ENCODE results near the gene HSPA5.
"Not testable (repeated sequence)": the region's sequence is repeated elsewhere in the genome, so short reads cannot be mapped to it uniquely, and the experiment has no call there.

HSPA5 gene

DNA sequence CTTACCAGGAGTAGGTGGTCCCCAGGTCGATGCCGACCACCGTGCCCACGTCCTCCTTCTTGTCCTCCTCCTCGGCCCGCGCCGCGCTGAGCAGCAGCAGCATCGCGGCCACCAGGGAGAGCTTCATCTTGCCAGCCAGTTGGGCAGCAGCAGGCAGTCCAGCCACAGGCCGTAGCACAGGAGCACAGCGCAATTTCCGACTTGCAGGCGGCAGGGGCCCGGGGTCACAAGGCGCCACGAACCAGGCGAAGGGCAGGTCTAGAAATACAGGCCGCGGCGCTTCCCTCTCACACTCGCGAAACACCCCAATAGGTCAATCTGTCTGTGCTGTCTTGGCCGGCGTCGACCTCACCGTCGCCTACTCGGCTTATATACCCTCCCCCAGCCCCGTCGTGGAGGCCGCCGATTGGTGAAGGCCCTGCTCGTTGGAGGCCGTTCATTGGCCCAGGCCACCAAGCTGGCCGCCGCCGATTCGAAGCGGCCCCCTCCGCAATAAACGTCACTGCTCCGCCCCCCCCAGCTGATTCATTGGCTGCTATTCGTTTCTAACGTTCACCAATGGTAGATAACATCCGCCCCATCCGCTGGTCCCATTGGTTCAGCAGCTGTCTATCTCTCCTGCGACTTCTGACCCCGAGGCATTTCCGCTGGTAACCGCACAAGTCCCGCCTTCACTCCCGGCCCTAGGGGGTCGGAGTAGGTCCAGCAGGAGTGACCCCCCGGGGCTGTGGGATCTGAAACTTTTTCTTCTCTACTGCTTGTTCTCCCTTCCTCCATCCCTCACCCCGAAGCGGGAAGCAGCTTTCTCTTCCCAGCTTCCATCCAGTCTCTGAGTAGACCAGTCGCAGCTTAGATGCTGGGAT is at the start of gene HSPA5:
TSS of gene HSPA5 (minus strand) at position 344 of the 863 bp plus-strand sequence. CDS start at position 127, 217 bp downstream.
- DNase-seq (ENCODE audit: low read depth) = peak; percentile 99

DNA sequence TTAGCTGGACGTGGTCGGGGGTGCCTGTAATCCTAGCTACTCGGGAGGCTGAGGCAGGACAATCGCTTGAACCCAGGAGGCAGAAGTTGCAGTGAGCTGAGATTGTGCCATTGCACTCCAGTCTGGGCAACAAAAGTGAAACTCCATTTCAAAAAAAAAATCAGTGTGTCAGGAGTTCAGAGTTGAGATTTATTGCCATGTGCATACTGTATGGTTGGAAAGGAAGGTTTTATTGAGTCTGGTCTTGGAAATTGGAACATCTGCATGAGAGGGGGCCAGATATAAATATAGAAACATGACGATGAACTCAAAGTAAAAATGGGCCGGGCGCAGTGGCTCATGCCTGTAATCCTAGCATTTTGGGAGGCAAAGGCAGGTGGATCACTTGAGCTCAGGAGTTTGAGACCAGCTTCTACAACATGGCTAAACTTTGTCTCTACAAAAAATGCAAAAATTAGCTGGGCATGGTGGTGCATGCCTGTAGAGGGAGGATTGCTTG is 45.8 kb upstream of the HSPA5 start:
- DNase-seq (ENCODE audit: low read depth) = not testable (repeated sequence)

DNA sequence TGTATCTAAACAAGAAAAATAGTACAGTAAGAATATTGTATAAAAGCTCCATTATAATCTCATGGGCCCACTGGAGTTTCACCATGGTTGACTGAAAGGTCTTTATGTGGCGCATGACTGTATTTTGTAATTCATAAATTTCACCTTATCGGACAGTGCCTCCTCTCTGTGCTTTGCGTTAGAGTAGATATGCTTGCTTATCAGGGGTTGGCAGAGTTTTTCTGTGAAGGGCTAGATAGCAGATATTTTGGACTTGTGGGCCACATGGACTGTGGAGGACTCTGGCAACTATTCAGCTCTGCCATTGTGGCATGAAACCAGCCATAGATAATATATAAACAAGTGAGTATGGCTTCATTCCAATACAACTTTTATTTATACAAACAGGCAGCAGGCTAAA is 43.7 kb upstream of the HSPA5 start:
- no peak for DNase-seq (ENCODE audit: low read depth)

DNA sequence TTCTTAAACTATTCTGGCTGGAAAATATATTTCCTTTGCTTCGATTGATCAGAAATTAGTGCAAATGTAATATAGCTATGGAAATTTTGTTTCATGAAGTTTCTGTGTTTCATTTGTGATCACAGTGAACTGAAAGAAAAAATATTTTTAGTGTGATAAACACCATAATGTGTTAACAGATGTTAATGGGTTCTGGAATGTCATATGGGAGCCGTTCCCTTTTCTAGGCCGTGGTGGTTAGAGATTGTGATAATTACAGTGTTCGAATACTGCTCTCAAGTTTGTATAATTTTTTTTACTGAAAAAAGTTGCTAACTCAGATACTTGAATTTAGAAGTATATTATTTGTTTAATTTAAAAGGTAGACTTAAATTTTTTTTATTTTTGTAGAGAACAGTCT is 39.8 kb upstream of the HSPA5 start:
- DNase-seq (ENCODE audit: low read depth) = no peak

DNA sequence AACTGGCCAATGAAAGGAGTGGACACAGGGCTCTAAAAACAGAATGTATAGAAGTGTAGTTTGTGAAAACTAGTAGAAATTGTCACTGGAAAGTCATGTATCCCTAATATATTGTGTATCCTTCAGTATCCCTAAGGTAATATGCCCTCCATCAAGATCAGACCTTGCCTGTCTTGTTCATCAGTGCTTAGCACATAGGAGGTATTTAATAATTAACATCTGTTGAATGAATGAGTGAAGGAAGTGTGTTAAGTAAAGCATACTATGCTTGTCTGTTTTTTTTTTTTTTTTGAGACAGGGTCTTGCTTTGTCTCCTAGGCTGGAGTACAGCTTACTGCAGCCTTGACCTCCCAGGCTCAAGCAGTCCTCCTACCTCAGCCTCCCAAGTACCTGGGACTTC is 36.3 kb upstream of the HSPA5 start:
- no peak for DNase-seq (ENCODE audit: low read depth)

DNA sequence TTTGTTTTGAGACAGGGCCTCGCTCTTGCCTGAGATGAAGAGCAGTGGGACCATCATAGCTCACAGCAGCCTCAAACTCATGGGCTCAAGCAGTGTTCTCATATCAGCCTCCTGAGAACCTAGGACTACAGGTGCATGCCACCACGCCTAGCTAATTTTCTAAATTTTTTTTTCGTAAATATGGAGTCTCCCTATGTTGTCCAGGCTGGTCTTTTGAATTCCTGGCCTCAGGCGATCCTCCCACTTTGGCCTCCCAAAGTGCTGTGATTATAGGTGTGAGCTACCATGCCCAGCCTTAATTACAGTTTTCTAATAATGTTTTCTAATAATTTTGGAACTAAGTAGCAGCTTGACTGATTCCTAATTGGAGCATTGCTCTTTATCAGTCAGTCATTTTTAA is 35.6 kb upstream of the HSPA5 start:
- DNase-seq (ENCODE audit: low read depth) = no peak

DNA sequence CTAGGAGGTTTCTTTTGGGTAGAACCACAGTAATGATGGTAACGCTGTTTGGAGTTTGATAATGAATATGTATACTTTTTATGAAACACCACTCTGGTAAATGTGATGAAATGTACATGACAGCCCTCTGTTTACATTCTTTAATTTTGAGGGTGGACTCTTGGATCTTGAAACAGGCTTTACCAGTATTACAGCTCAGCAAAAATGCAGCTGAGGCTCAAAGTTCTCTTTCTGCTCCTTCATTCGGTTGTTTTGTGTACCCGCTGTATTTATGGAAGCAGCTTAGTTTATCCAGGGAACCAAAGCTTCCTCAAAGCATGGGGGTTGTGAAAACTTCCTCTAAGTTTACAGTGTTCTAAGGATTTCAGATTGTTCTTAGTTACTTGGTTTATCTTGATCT is 31.6 kb upstream of the HSPA5 start:
- no peak for DNase-seq (ENCODE audit: low read depth)

DNA sequence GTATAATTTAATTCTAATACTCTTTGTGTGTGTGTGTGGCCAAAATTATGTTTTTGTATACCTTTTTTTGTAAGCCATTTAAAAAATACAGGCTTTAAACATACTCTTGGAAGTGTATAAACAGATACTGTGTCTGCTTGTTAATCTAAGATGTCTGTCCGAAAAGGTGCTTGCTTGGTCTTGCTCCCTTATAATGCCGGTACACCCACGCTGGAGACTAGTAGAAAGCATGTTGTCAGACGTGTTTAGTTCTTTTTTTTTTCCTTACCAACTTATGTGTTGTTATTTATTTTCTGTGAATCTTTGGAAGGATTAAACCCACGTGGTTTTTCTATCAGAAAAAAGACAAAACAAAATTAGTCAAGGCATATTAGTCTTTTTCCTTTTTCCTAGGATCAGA is 29.9 kb upstream of the HSPA5 start:
- DNase-seq (ENCODE audit: low read depth) = no peak

DNA sequence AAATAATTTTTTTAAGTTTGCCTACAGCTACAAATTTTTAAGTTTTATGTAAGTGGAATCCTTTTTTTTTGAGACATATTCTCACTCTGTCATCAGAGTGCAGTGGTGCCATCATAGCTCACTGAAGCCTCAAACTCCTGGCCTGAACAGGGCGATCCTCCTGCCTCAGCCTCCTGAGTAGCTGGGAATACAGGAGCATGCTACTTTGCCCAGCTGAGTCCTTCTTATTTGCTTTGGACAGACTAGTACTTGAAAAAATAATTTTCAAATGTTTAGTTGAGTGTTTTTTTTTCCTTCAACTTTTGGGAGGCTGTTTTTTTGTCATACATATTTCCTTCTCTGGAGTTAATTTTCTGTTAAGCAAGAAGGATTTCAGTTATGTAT is 27.9 kb upstream of the HSPA5 start:
- no peak for DNase-seq (ENCODE audit: low read depth)

DNA sequence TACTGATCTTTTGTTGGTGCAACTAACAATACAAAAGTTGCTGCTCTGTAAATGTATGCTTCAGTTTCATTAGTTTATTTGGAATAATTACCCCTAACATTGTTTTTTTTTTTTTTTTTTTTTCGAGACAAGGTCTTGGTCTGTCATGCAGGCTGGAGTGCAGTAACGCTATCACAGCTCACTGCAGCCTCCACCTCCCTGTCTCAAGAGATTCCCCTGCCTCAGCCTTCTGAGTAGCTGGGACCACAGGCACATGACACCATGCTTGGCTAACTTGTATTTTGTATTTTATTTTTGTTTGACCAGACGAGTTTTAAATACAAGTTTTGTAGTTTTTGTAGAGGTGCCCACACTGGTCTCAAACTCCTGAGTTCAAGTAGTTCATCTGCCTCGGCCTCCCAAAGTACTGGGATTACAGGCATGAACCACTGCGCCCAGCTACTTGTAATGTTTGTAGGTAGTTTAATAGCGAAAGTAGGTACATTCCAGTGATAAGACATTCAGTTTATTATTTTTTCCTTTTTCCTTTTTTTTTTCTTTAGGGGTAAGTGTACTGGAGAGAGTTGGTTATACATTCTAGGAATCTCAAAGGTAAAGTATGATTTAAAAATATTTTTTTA is 27.4 kb upstream of the HSPA5 start:
- DNase-seq (ENCODE audit: low read depth) = no peak

DNA sequence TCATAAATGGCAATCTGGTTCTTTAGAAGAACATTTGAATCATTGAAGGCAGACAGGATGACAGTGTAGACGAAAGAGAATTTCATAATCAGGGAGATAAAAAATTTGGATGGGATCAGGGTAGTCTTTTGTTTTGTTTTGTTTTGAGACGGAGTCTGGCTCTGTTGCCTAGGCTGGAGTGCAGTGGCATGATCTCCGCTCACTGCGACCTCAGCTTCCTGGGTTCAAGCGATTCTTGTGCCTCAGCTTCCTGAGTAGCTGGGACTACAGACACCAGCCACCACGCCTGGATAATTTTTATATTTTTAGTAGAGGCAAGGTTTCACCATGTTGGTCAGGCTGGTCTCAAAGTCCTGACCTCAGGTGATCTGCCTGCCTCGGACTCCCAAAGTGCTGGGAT is 22.9 kb upstream of the HSPA5 start:
- not testable (repeated sequence) for DNase-seq (ENCODE audit: low read depth)

DNA sequence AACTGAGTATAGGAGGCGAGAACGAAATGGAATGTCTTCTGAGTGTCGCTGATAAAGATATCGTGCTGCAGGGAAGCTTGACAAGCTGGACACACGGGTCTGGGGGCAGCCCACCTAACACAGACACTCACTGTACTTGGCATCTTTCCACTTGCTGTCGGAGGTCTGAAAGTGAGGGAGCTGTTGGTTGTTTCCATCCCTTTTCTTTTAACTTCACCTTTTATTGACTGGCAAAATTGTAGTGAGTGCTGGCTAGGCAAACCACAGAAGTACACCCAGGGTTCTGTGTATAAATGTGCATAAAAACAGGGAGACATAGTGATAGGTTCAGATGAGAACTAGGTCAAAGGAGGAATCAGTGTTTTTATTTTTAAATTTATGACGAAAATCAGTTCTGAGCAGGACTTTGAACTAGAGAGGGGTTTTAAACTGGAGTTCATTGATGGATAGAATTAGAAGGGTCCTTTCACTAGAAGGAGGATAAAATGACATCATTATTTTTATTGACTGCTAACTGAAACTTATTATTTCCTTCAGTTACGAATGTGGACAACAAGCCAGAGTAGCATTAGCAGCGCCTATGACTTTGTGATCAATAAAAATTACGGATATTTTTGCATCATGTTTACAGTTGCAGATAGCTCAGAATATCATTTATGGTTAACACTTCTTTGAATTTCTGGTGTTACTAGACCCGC is 21.3 kb upstream of the HSPA5 start:
- DNase-seq (ENCODE audit: low read depth) = no peak

DNA sequence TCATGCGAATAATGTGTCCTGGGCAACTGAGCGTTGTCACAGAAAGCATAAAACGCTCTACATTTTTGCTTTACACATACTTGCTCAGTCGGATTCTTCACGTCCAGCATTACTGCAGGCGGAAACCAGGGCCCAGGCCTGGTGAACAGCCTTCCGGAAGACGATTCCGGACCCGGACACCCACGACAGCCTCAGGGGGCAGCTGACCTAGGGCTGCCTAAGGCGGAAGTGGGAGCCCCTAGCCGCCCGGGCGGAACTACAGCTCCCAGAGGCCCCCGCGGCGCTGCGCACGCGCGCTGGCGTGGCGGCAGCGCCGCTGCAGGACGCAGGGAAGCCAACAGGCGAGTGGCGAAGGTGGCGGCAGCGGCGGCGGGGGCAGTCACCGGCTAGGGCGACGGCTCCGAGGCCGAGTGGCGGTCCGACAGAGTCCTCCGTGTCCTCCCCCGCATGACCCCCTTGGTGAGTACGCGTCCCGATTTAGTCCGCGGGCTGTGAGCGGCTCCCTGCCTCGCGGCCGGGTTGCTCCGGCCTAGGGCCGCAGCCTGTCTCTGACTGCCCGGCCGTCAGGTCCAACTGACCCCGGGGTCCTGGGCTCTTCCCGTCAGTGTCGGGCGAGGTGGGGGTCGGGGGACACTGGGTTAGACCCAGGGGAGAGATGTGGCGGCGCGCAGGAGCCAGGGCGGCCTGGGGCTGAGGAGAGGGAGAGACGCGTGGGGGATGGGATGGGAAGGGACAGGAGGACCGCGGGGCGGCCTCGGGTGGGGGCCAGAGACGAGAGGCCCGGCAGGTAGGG is 20.6 kb upstream of the HSPA5 start, which contains the start of gene GAPVD1:
TSS of gene GAPVD1 (plus strand) at position 326 of the 793 bp plus-strand sequence. CDS start 37,096 bp downstream, outside the sequence.
- DNase-seq (ENCODE audit: low read depth) = peak; percentile 80

DNA sequence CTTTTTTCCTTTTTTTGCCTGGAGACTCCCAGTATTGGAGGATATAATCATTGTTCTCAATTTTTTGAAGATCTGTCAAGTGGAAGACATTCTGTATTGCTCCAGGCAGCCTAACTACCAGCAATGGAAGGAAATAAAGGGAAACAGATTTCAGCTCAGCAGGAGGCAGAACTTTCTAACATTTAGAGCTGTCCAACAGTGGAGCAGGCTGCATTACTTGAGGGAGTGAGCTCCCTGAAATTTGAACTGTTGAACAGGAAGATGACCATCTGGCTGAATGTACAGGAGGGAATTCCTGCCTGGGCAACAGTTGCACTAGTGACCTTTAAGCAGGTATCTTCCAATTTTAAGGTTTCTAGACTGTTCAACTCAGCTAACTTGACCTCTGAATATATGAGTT is 19.4 kb upstream of the HSPA5 start:
- DNase-seq (ENCODE audit: low read depth) = no peak

DNA sequence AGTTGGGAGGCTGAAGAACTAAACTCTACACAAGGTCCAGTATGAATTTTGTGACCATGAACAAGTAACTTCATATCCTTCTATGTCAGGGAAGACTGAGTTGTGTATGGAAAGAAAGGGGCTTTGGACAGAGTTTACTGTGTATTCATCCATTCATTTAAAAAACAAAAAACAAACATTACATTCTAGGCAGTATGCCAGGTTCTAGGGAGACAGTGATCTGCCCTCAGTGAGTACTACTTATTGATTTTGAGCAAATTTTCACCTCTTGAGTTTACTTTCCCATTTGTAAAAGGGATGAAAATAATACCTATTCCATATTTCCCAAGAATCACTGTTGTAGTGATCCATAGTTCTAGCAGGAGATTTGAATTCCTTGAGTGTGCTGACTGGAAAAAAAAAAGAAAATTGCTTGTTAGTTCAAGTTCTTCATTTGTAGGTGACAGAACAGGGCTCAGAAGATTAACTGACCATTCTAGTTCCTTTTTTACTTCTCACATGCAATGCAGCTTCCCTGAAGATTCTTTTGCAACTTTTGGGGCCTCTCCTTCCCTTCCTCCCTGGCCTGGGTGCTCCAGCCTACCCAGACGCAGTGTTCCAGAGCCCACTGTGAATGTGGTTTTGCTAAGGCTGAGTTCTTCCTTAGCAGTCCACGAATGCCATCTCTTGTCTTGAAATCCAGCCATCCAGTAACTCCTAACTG is 17.8 kb upstream of the HSPA5 start:
- no peak for DNase-seq (ENCODE audit: low read depth)

DNA sequence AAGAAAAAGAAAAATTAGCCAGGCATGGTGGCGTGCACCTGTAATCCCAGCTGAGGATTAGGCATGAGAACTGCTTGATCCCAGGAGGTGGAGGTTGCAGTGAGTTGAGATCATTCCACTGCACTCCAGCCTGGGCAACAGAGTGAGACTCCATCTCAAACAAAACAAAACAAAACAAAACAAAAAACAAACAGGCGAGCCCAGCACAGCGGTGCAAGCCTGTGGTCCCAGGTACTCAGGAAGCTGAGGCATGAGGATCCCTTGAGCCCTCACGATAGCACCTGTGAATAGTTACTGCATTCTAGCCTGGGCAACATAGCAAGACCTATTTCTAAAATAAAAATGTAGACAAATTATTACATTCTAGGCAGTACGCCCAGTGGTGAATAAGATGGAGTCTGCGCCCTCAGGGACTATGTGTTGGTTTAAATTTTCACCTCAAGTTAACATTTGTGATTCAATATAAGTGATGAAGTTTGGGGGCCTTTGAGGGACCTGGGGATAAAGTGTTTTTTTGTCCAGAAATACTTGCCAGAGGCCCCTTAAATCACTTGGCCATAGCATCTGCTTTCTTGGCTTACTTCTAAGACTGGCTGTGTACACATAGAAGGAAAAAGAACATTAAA is 17.1 kb upstream of the HSPA5 start:
- no peak for DNase-seq (ENCODE audit: low read depth)

DNA sequence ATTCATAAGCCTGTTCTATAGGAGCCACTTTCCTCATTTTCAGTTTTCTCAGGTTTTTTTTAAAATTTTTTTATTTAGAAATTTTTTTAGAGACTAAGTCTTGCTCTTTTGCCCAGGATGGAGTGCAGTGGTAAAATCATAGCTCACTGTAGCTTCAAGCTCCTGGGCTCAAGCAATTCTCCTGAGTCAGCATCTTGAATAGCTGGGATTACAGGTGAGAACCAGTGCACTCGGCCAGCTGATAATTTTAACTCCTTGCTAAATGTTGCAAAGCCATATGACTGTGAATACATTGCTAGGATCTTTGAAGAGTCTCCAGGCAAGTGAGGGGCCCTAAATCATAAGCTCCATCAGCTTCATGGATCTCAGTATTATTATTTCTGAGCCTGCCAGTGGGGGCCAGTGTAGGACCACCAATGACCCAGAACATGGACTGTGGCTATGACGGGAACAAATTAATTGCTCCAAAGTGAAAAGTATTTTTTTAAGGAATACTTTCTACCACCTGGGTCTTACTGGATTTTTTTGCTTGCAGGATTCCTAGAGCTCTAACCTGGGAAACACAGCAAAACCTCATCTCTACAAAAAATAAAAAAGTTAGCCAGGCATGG is 14.7 kb upstream of the HSPA5 start:
- DNase-seq (ENCODE audit: low read depth) = no peak

DNA sequence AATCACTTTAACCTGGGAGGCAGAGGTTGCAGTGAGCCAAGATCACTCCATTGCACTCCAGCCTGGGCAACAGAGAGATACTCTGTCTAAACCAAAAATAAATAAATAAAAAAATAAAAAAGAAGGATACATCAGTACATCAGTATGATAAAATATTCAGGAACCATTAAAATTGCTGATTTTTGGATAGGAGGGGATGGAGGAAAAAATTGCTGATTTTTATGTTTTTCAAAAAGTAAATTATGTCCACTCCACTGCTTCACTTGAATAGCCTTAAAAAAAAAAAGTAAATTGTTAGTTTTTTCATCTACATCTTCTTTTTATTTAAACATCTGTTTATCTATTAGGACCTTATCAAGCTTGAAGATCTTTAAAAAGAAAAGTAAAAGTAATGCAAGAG is 13.1 kb upstream of the HSPA5 start:
- no peak for DNase-seq (ENCODE audit: low read depth)

DNA sequence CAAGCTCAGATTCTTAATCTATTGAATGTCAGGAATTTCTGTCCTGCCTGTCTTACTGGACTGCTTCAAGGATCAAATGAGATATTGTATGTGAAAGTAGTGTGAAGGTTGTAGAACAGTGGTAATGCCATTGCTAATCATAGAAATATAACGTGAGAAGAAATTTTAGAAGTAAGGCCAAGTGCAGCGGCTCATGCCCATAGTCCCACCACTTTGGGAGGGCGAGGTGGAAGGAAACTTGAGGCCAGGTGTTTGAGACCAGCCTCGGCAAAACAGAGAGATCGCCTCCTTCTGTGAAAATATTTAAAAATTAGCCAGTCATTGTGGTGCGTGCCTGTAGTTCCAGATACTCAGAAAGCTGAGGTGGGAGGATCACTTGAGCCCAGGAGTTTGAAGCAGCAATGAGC is 5.1 kb upstream of the HSPA5 start:
- DNase-seq (ENCODE audit: low read depth) = no peak

DNA sequence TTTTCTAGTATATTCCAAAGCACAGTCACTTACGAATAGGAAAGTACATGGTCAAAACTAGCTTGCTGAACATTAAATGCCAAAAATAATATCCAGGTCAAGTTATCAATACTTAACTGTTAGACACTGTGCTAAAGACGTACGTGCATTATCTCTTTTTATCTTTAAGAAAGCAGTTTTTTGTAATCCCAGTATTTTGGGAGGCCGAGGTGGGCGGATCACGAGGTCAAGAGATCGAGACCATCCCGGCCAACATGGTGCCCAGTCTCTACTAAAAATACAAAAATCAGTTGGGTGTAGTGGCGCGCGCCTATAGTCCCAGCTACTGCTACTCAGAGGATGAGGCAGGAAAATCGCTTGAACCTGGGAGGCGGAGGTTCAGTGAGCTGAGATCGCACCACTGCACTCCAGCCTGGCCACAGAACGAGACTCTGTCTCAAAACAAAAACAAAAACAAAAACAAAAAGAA is 2.7 kb upstream of the HSPA5 start:
- no peak for DNase-seq (ENCODE audit: low read depth)
